Measurements from ENCODE around the gene SYNRG.

DNA sequence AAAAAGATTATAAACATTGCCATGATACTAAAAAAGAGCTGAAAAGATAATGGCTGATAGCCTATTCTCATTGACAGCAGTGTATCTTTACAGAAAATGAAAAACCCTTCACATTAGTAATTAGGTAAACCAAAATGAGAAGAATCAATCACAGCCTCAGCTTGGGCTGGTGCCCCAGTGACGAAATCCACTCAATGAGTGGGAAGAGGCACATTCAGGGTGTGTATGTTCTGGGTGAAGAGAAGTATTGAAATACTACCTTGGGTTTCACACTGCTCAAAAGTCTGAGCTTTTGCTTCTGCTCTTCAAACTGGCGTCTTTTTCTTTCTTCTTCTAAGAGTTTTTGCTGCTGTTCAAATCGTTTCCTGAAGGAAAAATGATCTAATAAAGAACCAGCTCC, 24.2 kb downstream of the SYNRG start:
- TF ChIP-seq EP300 (IDR thresholded peaks at IDR 0.05; ENCODE audit: borderline replicate concordance), result no peak
- TF ChIP-seq, protein P1, sequence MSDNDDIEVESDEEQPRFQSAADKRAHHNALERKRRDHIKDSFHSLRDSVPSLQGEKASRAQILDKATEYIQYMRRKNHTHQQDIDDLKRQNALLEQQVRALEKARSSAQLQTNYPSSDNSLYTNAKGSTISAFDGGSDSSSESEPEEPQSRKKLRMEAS (IDR thresholded peaks at IDR 0.05), result no peak
- no peak for TF ChIP-seq NFIC (IDR thresholded peaks at IDR 0.05)
- TF ChIP-seq, protein P2, sequence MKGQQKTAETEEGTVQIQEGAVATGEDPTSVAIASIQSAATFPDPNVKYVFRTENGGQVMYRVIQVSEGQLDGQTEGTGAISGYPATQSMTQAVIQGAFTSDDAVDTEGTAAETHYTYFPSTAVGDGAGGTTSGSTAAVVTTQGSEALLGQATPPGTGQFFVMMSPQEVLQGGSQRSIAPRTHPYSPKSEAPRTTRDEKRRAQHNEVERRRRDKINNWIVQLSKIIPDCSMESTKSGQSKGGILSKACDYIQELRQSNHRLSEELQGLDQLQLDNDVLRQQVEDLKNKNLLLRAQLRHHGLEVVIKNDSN (IDR thresholded peaks at IDR 0.05), result no peak
- TF ChIP-seq TAF1 (IDR thresholded peaks at IDR 0.05; ENCODE audit: low read depth), result no peak
- no peak for TF ChIP-seq CREB1 (IDR thresholded peaks at IDR 0.05; ENCODE audit: low read depth)
